GM23338 (cell line): ENCODE measurements around the gene EVL. TPM values are rescaled to one million over a fixed set of nuclear protein-coding genes. Genes with fewer than 3 reads are reported as not detected.

ENCODE experiments used
- ATAC-seq: fragments of 200-7000 bp; cut with Tn5 transposase; 3 replicates; pipeline ENCODE4 v1.9.1; 2020
- DNase-seq: peaks from one replicate; pipeline ENCODE4 v3.0.0-alpha.2; 2015; ENCODE audit warnings: low spot score
- H2AFZ ChIP-seq: fragments of 200-600 bp; sonication (generic); 2 replicates; pipeline ENCODE4 v1.8.0; 2016; ENCODE audit warnings: antibody characterized with exemption, mild to moderate bottlenecking, moderate library complexity
- H3F3A ChIP-seq: fragments of 200-600 bp; sonication (generic); replicated peaks from 2 replicates; pipeline ENCODE4 v1.8.0; 2017; ENCODE audit warnings: antibody characterized with exemption, mixed run types, low read depth
- H3K27ac ChIP-seq: fragments of 200-600 bp; sonication (generic); 2 replicates; pipeline ENCODE4 v1.6.1; 2016; ENCODE audit warnings: low read depth
- H3K27me3 ChIP-seq: fragments of 200-600 bp; sonication (generic); 2 replicates; pipeline ENCODE4 v1.8.0; 2016; ENCODE audit warnings: mild to moderate bottlenecking, mixed run types, moderate library complexity; ENCODE audit not compliant: insufficient read depth
- H3K36me3 ChIP-seq: fragments of 200-600 bp; sonication (generic); 2 replicates; pipeline ENCODE4 v1.8.0; 2016; ENCODE audit warnings: mild to moderate bottlenecking; ENCODE audit not compliant: insufficient read depth
- H3K4me1 ChIP-seq: fragments of 200-600 bp; sonication (generic); 2 replicates; pipeline ENCODE4 v1.8.0; 2016; ENCODE audit warnings: mild to moderate bottlenecking, moderate library complexity; ENCODE audit not compliant: insufficient read depth
- H3K4me2 ChIP-seq: fragments of 200-600 bp; sonication (generic); 2 replicates; pipeline ENCODE4 v1.7.1; 2017; ENCODE audit warnings: mixed run types
- H3K4me3 ChIP-seq: fragments of 200-600 bp; sonication (generic); 2 replicates; pipeline ENCODE4 v1.6.1; 2016; ENCODE audit warnings: mixed run types
- H3K79me2 ChIP-seq: fragments of 200-600 bp; sonication (generic); replicated peaks from 2 replicates; pipeline ENCODE4 v1.8.0; 2017; ENCODE audit warnings: mild to moderate bottlenecking; ENCODE audit not compliant: insufficient read depth
- H3K9me2 ChIP-seq: fragments of 200-600 bp; sonication (generic); 2 replicates; pipeline ENCODE4 v1.8.0; 2017; ENCODE audit not compliant: insufficient read depth
- H4K20me1 ChIP-seq: fragments of 200-600 bp; sonication (generic); replicated peaks from 2 replicates; pipeline ENCODE4 v1.8.0; 2017; ENCODE audit warnings: mild to moderate bottlenecking; ENCODE audit not compliant: insufficient read depth
- H3K27ac Mint-ChIP-seq: 2 replicates; pipeline ENCODE4 v1.8.0; 2020; ENCODE audit warnings: inconsistent platforms, mild to moderate bottlenecking, moderate library complexity, mixed read lengths
- H3K27me3 Mint-ChIP-seq: 3 replicates; pipeline ENCODE4 v1.8.0; 2022; ENCODE audit warnings: low read depth, mild to moderate bottlenecking, moderate library complexity, mixed read lengths, inconsistent platforms; ENCODE audit not compliant: insufficient read depth, poor library complexity
- H3K36me3 Mint-ChIP-seq: 3 replicates; pipeline ENCODE4 v1.8.0; 2021; ENCODE audit warnings: low read depth, mild to moderate bottlenecking, inconsistent platforms, moderate library complexity, mixed read lengths
- H3K4me1 Mint-ChIP-seq: 3 replicates; pipeline ENCODE4 v1.8.0; 2020; ENCODE audit warnings: mild to moderate bottlenecking, inconsistent platforms, mixed read lengths
- H3K4me3 Mint-ChIP-seq: 3 replicates; pipeline ENCODE4 v1.8.0; 2021; ENCODE audit warnings: moderate library complexity, mild to moderate bottlenecking, inconsistent platforms, mixed read lengths
- H3K9me3 Mint-ChIP-seq: 3 replicates; pipeline ENCODE4 v1.8.0; 2020; ENCODE audit warnings: moderate library complexity, mild to moderate bottlenecking, inconsistent platforms, mixed read lengths
- CTCF ChIP-seq, 2 experiments: fragments of 200-600 bp in 1 of 2; sonication (generic) in 1 of 2; conservative IDR thresholded peaks; 2 replicates each; pipeline versions ENCODE4 v1.5.1 to v1.6.1; 2016 to 2017; ENCODE audit warnings: antibody characterized with exemption in 2 of 2, low read depth in 2 of 2, mild to moderate bottlenecking in 2 of 2, moderate library complexity in 1 of 2
- EZH2 ChIP-seq: fragments of 200-600 bp; sonication (generic); IDR thresholded peaks from one replicate; pipeline ENCODE4 v1.8.0; 2017; ENCODE audit warnings: antibody characterized with exemption, mild to moderate bottlenecking, low read depth; ENCODE audit not compliant: unreplicated experiment
- EZH2phosphoT487 ChIP-seq: fragments of 200-600 bp; sonication (generic); IDR thresholded peaks from one replicate; pipeline ENCODE4 v1.8.1; 2018; ENCODE audit warnings: antibody characterized with exemption; ENCODE audit not compliant: unreplicated experiment
- NANOG ChIP-seq: IDR thresholded peaks from 2 replicates; pipeline ENCODE4 v1.6.1; 2016; ENCODE audit warnings: antibody characterized with exemption, borderline replicate concordance
- POLR2AphosphoS5 ChIP-seq: IDR thresholded peaks from 2 replicates; pipeline ENCODE4 v1.6.1; 2016; ENCODE audit warnings: antibody characterized with exemption, low read depth
- REST ChIP-seq: IDR thresholded peaks from one replicate; pipeline ENCODE4 v1.6.1; 2018; ENCODE audit warnings: antibody characterized with exemption; ENCODE audit not compliant: unreplicated experiment
- STAT1 ChIP-seq: IDR thresholded peaks from one replicate; pipeline ENCODE4 v1.6.1; 2016; ENCODE audit warnings: antibody characterized with exemption; ENCODE audit not compliant: unreplicated experiment
- polyA plus RNA-seq: library from polyadenylated mRNA; unstranded; fragments of >200 nt; fragmentation: Nextera tagmentation; extraction: Ambion mirVana; gene quantifications from 2 replicates; pipeline ENCODE4 v1.2.1, GENCODE V29; 2016
- total RNA-seq: library from RNA; depleted of rRNA; stranded (reverse); fragments of >200 nt; shearing (Covaris generic); gene quantifications from 2 replicates; pipeline ENCODE4 v1.2.3, GENCODE V29; 2014

Gene EVL
- total and polyA plus RNA-seq, 2 experiments from 2014 or later, result 28.2 to 50.5 TPM

- no peaks in the 10 kb centered on the region for H3K9me2 ChIP-seq
- H3K27me3 ChIP-seq, result no peaks in the 10 kb centered on the region
- Mint-ChIP-seq H3K36me3 (no peaks in the 10 kb centered on the region; the same call in 2 of the 3 replicates), H3K9me3 (no peaks in the 10 kb centered on the region), H3K4me1 (peaks cover 7% of the 10 kb centered on the region), H3K27ac (no peak overlapping the region), H3K4me3 (no peak overlapping the region), H3K27me3 (peaks cover 12% of the 10 kb centered on the region)
- no peak overlapping the region for H3K4me2 ChIP-seq
- ATAC-seq (peak; percentile 9; the same call in 2 of the 3 replicates), DNase-seq (no peak)
- no peaks in the 10 kb centered on the region for H3K79me2 ChIP-seq
- no peak overlapping the region for H3K4me3 ChIP-seq
- no peaks in the 10 kb centered on the region for H4K20me1 ChIP-seq
- no peaks in the 10 kb centered on the region for H3K4me1 ChIP-seq
- H2AFZ ChIP-seq, result no peak overlapping the region
- TF ChIP-seq REST (no peak), POLR2AphosphoS5 (no peak), STAT1 (no peak), CTCF (conservative IDR thresholded peaks at IDR 0.05; ENCODE audit: low read depth in 2 of 2) (no peak)
- no peaks in the 10 kb centered on the region for H3F3A ChIP-seq
- no peak overlapping the region for H3K27ac ChIP-seq
- H3K36me3 ChIP-seq, result no peaks in the 10 kb centered on the region
Measured at GRCh38 chr14:100148837-100149731, 83.9 kb downstream of the EVL start.

- Histone ChIP-seq H3K4me1 (no peaks in the 10 kb centered on the region), H3K9me2 (no peaks in the 10 kb centered on the region), H3K79me2 (no peaks in the 10 kb centered on the region), H4K20me1 (no peaks in the 10 kb centered on the region), H3K27me3 (no peaks in the 10 kb centered on the region), H3F3A (no peaks in the 10 kb centered on the region), H3K4me2 (no peak overlapping the region), H3K4me3 (no peak overlapping the region), H3K36me3 (no peaks in the 10 kb centered on the region), H2AFZ (no peak overlapping the region), H3K27ac (no peak overlapping the region)
- Mint-ChIP-seq H3K4me3 (no peak overlapping the region), H3K27ac (no peak overlapping the region), H3K27me3 (peaks cover 17% of the 10 kb centered on the region), H3K9me3 (peaks cover 3% of the 10 kb centered on the region; the same call in 2 of the 3 replicates), H3K36me3 (no peaks in the 10 kb centered on the region; the same call in 2 of the 3 replicates), H3K4me1 (peaks cover 7% of the 10 kb centered on the region)
- ATAC-seq (peak; percentile 8), DNase-seq (no peak)
- TF ChIP-seq NANOG, result no peak
- no peak for TF ChIP-seq EZH2
- TF ChIP-seq EZH2phosphoT487, result no peak
- TF ChIP-seq REST, result no peak
- no peak for TF ChIP-seq CTCF (conservative IDR thresholded peaks at IDR 0.05; ENCODE audit: low read depth in 2 of 2)
Measured at GRCh38 chr14:100149851-100150611, 84.8 kb downstream of the EVL start.
